SW480 (cell line): Measurements from ENCODE around the gene RAPGEF4.

ENCODE experiments used
- DNase-seq: peaks from one replicate; pipeline ENCODE4 v3.0.0-alpha.2; 2016; ENCODE audit warnings: low spot score

The RAPGEF4 gene

DNA sequence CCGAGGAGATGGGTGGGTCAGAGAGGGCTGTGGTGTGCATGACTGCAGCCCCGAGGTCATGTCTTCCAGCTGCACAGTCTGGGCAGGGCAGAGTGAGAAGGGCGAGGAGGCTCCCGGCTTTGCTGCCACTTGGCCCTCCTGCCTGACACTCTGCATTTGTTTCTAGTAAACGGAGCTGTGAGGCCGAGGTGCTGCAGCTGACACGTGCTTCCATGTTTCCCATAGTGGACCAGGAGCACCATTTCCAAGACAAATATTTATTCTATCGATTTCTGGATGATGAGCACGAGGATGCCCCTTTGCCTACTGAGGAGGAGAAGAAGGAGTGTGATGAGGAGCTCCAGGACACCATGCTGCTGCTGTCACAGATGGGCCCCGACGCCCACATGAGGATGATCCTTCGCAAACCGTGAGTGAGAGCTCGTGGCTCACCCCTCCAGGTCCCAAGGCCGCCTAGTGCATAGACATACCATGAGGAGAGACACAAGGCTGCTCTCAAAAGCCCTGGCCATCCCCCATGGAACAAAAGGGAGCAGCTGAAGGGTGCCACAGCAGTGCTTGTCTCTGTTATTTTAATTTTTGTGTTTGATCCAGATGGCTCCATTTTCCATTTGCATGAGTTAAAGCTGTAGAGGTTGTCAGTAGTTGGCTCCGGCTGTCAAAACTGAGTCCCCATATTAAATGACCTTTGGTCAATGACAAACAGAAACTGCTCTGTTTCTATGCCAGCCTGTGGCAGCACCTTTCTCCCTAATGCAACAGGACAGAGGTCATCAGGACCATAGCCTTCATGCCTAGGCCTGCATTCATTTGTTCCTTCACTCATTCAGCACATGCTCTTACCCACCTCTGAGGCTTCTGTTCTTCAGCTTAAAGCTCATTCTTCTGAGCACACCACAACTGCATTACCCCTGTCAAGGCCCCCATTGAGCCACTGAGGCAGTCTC is 231.7 kb downstream of the RAPGEF4 start:
- no peak for DNase-seq

DNA sequence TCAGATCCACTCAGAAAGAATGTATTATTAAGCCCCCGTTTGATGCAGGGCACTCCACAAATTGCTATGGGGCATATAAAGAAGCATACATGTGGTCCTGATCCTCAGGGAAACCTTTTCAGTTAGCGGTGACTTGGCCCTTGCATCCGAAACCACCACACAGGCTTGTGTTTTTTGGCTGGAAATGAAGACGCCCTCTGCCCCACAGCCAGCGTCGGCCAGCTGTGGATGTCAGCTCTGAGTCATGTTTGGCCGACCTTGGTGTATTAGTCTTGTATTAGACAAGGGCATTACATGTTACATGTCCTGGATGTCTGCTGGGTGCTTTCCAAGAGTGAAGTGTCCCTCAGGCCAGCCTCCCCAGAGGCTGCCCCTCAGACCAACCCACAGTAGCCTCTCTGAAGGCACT is 232.4 kb downstream of the RAPGEF4 start:
- DNase-seq: no peak

DNA sequence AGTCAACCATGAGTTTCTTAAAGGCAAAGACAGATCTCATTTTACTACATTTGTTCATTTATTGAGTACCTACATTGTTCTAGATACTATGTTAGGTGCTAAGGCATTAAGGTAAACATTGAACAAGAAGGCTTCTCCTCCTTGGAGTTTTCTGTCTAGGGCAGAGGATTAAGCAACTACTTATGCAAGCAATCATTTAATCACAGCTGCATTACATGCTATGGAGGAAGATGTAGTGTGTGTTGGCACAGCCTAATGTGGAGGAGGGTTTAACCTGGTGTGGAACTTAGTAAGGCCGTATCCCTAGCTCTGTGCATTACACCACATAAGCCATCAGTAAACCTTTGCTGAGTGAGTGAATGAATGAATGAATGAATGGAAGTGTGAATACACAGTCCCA is 233.5 kb downstream of the RAPGEF4 start:
- no peak for DNase-seq

DNA sequence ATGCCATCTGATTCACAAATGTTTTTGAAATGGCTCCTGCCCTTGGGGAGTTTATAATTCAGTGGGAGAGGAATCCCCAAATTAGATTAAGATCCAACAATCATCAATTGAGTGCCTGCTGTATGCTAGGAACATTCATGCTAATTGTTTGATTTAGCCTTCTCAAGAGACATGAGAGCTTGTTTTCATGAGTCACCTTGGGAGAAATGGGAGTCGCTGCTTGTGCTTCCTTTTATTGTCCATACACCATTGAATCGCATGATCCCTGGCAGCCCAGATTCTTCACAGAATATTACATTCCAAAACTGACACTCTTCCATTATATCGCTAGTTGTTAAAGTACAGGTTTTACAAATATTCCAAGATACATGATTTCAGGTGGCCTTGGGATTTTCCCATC is 234.0 kb downstream of the RAPGEF4 start:
- no peak for DNase-seq

DNA sequence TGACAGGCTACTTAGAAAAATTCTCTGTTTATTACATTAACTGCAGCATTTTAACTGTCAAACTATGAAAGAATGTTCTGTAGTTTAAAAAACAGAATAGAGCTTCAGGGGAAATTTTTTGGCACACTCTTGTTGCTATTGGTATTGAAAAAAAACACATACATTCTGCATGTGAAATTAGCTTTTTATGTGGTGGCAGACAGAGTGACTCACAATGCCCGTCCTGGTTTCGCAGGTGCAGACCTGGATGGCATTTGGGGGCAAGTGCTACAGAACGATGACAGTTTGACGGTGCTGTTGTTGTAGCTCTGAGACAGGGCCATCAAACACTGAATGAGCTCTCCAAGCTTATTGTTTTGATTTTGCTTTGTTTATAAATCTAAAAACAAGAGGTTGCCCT is 235.0 kb downstream of the RAPGEF4 start:
- DNase-seq: peak; percentile 55

DNA sequence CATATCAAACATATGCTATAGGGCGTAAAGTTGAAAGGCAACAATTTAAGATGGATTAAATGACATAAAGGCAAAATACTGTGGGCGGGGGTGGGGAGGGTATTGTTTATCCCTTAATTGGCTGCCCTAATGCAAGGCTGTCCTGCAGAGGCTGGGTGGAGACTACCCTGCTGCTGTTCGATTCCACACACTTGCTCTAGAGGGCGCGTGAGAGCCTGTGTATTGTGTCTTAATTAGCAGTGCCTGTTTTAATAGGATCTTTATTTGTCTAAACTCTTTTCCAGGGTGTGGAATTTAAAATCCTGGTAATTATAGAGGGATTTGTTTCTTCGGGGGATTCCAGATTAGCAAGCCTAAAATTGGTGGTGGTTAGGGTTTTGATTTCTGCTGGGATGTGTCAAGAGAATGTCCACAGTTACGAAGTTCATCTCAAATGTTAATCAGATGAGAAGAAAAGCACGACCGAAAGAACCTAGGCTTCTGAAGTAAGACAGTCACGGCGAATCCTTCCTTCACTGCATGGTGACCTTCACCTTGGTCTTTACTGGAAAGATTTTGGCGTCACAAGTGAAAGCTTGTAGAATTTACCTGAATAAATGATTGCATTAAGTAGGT is 236.5 kb downstream of the RAPGEF4 start:
- DNase-seq: peak; percentile 41

DNA sequence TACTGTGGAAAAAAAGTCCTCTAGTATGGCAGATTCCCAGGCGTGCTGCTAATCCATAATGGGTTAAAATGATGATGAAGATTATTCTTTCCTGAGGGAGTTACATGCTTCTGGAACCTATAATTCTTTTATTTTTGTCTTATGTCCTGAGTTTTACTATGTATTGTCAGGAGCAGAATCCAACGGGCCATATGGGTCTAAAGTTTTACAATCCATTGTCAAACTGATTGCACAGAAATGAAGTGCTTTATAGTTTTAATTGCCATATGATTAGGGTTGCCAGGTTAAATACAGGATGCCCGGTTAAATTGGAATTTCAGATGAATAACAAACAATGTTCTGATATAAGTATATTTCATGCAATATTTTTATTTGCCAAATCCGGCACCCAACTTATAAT is 239.1 kb downstream of the RAPGEF4 start:
- no peak for DNase-seq

DNA sequence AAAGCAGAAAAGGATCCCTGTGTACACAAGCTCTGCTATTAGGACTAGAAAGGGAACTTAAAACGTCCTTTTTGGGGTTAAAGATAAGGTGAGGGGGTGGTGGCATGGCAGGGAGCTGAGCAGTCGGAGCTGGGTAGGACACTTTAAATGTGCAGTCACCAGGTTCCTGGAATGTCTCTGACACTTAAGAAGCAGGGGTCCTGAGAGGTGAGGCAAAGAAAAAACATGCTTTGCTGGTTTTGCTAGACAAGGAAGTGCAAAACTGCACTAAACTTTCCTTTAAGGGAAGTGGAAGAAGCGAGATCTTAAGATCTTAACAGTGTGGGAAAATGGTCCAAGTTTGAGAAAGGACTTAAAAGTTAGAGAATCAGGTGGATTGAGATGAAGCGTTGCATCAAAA is 240.5 kb downstream of the RAPGEF4 start:
- DNase-seq: no peak

DNA sequence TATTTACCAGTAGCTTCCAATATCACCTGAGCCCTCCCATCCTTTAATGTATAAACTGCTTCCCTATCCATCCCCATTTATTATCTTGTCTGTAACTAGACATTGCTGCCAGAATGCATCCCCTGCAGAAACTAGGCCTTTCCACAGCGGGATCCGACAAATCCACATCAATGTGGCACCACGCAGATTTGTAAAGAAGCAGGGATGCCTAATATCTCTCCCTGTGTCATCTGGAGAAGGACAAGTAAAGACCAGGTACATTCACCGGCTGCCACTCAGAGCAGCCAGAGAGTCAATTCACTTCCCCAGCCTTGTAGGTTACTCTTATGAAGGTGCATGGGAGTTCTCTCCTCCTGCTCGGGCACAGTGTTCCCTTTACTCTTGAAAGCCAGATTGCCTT is 241.2 kb downstream of the RAPGEF4 start:
- no peak for DNase-seq

DNA sequence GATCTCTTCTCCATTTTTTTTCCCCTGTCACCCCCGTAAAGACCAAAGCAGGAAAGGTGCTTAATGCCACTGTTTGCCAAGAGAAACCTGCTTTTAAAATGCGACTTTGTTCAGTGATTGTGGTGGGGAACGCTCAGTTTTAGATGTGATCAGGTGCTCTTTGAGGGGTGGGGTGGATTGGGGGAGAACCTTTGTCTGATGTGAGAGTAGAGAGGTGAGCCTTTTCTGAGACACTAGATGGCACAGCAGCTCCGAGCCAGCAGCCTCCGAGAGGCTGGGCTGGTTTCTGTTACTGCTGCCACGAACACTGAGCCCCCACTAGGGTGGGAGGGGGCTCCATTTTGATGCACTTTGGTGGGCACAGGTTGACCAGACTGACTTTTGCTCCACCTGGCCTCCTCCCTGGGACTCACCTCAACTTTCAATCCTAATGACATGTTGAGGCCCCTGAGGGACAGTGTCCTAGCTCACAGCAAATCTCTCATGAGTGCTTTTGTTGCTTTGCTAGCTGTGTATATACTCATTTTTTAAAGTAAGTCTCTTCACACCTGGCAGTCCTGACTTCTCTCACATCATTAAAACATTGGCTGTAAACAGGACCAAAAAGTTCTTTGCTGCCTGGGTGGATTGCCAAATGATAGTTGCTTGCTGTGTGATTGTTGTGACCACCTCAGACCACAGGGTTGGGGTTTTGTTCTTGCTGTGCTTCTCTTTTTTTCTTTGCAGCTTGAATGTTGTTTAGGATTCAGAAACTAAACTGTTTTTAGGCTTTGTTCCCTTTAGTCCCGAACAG is 241.8 kb downstream of the RAPGEF4 start:
- no peak for DNase-seq

DNA sequence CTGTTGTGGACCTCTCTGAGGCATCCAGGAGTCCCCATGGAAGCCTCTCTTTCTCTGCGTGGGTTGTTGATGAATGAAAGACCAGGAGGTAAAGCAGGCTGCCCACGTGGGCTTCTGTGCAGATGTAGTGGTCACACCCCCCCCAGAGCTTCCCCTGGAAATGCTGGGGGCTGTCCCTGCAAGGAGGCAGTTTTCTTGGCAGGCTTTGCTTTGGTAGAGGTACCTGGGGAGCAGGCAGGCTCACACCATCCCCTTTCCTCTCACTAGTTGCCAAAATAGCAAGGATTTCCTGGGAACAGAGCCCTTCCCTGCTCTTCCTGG is 242.4 kb downstream of the RAPGEF4 start:
- no peak for DNase-seq

DNA sequence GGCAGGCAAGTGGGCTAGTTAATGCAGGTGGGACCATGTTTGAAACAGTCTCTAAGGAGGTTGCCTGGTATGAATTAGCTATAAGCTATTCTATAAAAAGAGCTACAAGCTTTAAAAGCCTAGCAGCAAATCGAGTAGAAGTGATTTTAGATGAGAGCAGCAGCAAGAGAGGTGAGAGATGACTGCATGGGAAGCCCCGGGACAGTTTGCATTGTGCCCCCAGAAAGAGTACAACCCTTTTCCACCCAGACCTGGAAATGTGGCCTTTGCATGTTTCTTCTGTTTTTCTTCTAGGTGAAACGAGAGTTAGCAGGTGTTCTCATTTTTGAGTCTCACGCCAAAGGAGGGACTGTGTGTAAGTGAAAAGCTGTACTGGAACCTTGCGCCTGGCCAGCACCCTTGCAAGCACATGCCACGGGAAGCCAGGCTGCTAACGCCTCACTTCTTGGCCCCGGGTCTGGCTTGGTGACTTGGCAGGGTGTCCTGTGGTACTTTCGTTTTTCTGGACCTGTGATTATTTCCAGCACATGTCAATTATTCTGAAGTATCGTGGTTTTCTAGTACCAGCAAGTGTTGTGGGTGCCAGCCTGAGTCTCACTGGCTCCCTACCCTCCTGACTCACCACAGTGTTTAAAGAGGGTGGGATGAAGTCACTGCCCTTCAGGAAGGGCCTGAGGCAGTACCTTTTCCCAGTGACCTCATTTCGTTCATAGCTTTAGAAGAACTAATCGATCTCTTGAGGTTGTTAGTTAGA is 249.7 kb downstream of the RAPGEF4 start:
- peak; percentile 42 for DNase-seq

DNA sequence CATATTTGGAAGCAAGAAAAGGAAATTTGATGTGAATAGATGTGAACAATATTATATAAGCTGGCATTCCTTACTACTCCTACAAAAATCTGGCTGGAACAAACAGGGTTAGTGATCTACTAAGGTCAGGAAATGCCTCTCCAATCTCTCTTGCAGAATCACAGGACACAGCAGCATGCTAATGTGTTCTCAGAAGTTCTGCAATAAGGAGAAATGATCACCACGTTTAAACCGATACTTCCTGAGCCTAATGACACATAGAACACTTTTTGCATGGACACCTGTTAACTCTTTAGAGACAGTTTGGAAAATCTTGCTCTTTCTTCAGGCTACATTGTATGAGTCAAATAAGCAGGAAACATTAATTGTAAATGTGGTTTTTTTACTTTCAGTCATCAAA is 250.4 kb downstream of the RAPGEF4 start:
- DNase-seq: no peak

DNA sequence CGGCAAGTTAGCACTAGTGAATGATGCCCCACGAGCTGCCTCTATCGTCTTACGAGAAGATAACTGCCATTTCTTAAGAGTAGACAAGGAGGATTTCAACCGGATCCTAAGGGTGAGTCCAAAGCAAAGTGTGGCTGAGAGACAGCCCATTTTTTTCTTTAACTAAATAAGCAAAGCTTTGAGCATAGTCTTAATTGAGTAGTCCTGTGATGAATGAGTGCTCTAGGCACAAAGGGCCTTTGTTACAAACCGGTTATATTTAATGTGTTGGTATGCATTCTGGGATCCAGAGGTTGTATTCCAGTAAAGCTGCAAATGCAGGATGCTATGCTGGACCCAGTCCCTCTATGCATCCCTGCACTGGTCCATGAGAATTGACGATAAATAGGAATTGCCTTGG is 253.1 kb downstream of the RAPGEF4 start:
- no peak for DNase-seq

DNA sequence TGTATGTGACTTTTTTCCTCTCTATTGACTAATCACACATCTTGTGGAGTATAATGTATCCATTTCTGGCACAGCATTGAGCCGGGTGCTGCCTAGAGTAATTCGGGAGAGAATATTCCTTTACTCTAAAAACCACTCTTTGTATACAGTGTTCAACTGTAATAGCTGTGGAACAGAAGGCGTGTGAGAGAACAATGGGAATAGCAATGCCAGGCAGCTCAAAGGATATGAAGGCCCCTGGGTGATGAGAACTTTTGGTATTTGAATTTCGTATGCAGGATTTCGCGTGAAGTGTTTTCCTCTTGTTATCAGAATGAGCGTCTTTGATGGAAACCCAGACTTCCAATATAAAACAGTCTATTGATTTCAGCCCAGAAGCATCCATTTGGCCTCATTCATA is 255.4 kb downstream of the RAPGEF4 start:
- DNase-seq: no peak

DNA sequence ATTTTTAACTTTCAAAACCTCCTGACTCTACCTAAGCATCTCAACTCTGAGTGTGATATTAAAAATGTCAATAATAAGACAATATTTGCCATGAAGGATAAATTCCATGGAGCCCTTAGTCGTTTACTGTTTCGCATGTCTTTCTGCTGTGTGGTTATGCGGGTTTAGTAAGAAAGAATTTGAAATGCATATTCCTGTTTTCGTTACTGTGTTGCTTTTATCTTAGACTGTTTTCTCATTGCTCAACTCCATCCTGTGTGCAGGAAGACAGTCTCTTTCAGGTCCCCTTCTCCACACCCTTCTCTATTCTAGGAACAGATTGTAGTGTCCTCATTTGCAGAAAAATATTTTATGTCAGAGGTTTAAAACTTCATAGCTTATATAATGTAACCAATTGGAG is 257.5 kb downstream of the RAPGEF4 start:
- no peak for DNase-seq

DNA sequence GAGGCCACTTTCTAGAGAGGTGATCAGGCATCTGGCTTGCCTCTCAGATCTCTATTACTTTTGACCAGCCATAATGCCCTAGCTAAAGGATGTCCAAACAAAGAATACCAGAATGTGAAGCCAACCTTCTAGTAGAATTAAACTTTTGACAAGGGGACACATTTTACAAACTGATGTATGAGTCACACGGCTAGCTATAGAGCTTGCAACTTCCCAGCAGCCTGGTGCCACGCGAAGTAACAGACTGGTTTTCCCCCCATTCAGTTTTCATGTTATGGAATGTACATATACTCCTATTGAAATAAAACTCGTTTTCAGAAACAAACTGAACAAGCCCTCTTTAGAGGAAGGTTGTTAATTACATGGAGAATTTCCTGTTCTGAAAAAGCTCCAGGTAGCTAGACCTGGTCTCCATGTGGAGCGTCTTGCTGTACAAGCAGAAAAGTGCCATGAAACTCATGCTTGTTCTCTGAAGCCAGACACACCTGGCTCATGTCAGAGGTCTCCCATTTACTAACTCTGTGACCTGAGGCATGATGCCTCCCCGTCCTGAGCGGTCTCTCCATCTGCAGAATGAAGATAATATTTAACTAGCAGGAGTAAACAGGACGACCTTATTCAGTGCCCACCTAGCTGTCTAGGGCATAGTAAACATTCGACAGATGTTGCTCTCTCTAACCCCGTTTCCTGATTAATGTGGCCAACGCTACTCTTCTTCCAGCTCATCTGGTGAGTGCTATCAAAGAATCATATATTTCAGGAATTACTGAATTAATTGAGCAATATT is 258.5 kb downstream of the RAPGEF4 start:
- no peak for DNase-seq

DNA sequence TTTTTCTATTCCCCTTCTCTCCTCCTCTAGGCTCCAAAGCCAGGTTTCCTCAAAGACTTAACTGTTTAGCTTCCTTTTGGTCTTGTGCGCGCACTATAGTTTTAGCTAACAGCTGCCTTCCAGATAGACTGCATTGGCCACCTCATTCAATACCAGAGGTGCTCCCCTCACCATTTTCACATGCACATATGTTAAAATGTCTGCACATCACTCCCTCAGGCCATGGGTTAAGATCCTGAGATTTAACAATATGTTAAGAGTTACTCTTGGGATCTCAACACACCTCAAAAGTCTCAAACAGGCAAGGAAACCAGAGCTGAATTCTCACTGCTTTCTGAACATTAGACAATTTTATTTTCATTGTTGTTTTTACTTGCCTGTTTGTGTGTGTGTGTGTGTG is 259.2 kb downstream of the RAPGEF4 start:
- no peak for DNase-seq

DNA sequence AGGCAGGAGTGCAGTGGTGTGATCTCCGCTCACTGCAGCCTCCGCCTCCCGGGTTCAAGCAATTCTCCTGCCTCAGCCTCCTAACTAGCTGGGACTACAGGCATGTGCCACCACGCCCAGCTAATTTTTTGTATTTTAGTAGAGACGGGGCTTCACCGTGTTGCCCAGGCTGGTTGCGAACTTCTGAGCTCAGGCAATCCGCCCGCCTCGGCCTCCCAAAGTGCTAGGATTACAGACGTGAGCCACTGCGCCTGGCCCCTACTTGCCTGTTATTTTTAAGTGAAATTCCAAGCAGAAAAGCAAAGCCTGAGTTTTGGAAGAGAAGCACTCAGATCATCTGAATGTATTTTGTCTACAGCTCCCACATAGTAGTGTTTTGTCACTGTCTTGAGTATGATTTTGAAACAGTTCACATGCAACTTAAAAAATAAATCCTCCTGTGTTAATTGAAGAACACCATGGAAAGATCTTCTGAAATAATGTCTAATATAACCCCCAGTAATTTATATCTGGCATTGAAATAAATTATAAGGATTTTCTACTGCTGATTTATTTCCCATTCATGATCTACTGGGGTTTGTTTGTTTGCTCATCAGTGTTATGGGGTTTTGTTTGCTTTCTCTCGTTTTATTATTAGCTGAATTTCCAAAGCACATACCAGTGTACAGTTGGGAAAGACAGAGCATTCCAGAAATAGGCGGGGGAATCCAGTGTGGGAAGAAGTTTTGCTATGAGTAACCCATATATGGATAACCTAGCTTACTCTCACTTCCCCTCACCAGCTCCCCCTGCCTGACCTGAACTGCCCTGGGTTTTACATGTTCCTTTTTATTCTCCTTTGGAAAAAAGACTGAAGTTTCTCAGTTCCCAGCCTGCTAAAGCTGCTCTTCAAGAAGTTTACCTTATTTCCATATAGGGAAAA is 259.9 kb downstream of the RAPGEF4 start:
- peak; percentile 60 for DNase-seq

DNA sequence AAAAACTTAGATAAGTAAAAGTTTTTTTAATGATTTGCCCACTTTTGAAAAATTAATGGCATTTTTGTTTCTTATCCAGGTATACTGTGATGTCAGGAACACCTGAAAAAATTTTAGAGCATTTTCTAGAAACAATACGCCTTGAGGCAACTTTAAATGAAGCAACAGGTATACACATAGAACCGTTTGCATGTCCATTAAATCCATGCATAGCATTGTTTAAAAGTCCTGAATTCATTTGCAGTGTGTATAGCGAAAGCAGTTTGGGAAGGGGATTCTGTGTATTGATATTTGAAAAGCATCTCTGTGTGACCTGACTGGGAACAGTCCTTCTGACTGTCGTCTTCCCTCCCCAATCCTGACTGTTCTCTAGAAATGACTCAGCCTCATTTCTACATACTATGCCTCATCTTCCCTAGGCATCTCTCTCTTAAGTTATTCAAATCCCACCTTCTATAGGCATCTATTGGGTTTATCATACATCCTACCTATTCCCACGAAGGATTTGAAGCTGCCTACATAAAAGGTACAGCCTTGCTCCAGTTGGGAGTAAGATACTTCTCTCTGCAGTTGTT is 260.8 kb downstream of the RAPGEF4 start:
- DNase-seq: no peak
